ENCODE results near the gene P4HB.

P4HB gene

GRCh38 chr17:81859906-81860755 lies at the start of gene P4HB:
Gene P4HB, minus strand, starts transcription at chr17:81860535. Its CDS starts 64 bp downstream, at chr17:81860471.
- no peak for DNase-seq

DNA sequence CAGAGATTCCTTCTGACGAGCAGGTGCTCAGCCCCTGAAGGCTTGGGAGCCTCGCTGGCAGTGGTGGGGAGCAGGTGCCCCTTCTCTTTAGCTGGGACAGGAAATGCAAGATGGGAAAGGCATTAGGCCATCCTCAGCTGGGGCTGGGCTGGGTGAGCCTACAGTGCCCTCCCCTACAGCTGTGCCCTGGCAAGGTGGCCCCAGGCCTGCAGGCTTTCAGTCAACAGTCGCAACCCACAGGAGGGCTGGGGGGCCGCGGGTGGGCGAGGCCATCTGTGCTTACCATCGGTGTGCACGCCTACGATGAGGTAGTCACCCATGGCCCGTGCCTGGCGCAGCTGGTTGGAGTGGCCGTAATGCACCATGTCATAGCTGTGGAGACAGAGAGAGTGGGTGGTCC lies 48.9 kb upstream of the P4HB start:
- DNase-seq = no peak

- no peak for DNase-seq
Observed at GRCh38 chr17:81908793-81909192, 48.5 kb upstream of the P4HB start.

DNA sequence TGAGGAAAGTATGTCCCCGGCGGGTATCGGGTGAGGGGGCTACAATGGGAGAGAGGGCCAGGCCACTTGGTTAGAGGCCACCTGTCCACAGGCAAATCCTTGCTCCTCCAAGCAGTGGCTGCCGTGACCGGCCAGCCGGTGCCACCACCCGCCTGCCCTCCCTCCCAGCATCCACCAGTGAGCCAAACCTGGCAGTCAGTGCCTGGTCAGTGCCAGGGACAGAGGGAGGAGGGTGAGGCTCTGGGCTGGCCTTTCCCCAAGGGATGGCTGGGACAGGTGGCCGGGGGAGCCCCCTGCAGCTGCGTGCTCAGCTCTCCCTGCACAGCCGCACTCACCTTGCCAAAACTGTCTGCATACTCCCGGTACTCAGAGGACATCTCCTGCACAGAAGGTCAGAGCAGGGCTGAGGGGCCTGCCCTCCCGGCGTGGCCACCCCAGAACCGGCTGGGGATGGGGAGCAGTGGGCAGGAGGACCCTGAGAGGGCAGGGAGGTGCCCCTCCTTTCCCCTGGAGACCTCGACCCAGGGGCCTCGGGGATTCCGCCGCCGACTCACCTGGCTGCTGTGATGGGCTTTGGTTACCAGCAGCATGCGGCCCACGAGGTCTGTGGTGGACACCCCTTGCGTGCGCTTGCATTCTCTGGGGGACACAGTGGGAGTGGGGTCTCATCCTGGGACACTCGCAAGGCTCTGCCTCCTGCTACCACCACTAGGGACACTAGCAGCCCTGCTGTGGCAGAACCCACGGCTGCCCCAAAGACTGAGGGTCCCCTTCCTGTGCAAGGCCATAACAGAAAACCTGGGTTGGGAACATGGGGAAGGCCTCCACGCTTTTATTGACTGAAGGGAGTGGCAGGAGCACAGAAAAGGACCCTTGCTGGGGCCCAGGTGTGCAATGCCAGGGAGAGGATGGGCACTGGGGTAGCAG lies 47.1 kb upstream of the P4HB start:
- DNase-seq = no peak

- DNase-seq = no peak
Observed at GRCh38 chr17:81906476-81907218, 46.3 kb upstream of the P4HB start.

- no peak for DNase-seq
Observed at GRCh38 chr17:81905993-81906392, 45.7 kb upstream of the P4HB start.

DNA sequence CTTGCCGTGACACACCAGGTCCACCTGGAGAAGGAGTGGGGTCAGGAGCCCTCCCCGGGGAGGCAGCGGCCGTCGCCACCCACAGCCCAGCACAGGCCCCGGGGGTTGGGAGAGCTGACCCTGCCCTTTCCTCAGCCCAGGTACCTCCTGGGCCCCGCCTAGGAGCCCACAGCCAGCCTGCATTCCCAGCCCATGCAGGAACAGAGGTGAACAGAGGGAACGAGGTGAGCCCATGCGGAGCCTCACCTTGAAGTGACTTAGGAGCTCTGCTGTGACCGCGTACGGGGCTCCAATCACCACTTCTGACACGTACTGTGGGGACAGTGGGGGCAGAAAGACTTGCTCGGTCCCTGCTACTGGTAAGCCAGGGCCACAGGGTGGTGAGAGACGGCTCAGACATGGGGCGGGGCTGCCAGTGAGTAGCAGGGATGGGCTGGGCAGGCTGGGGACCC lies 45.1 kb upstream of the P4HB start:
- no peak for DNase-seq

DNA sequence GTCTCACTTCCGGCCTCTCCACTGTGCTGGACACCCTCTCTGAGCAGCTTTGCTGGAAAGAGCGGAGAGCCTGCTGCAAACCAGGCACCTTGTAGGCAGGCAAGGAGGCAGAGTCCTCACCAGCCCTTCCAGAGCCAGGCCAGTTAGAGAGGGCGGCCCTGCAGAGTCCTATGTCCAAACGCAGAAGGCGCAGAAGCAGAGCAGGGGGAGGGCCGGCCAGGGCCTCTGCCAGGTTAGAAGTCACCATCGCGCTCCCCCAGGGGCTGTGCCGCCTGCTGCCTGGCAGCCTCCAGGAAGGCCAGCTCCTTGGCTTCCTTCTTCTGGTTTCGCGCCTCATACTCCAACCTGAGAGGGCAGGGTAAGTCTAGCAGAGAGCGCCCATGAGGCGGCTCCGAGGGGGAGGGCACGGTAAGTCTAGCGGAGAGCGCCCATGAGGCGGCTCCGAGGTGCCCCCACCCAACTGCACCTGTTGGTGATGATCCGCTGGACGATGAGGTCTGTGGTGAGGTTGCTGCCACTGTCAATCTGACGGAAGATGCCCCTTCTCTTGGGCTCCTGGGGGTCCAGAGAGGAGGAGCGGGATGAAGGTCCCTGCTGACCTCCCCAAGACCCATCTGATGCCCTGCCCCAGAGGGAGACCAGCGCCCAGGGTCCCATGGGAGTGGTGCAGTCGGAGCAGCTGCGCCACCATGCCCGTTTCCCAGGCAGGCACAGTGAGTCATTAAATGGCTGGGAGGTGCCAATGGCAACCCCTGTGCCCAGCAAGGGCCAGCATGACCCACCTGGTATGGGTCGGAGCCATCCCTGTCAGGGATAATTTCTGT lies 44.5 kb upstream of the P4HB start:
- DNase-seq = no peak

DNA sequence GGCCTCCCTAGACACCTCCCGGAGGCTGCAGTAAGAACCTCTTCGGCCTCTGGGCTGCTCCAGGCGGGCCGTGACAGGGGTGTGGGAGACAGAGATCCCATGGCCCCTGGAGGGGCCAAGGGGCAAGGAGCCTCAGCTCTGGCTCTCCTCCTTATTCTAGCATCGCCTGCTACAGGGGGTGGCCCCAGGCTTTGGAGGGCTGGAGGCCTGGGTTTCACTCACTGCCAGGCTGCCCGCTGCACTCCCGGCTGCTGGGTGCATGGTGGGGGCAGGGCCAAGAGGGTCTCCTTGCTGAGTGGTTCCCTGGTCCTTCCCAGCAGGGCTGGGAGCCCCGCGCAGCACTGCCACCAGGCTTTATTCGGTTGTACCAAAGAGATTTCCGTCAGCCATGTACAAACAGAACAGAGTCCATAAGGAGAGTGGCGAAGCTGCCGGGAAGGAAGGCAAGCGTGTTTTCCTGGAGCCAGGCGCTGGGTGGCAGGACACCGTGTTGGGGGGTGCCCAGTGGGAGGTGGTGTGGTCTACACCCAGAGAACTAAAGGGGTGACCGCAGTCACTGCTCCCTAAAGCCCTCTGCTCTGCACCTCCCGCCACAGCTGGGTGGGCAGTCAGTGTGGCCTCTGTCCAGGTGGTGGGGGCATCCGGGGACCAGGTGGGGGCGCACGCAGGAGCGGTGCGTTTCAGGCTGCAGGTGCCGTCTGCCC lies 43.7 kb upstream of the P4HB start:
- no peak for DNase-seq

DNA sequence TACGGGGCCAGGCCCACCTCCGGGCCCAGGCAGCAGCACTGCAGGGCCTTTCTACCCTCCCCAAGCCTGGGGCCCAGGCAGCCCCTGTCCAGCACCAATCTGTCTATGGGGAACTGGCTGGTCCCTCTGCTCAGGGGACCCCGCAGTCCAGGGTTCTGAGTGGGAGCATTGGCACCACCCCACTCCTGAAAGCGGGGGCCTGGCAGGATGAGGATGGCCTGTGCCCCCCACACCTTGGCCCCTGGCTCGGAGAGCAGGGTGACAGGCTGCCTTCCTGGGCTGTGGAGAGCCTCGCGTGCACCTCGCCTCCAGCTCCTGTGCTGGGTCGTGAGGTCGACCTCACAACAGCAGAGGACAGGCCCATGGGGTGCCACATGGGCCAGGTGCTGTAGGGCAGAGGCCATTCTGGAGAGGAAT lies 43.1 kb upstream of the P4HB start:
- no peak for DNase-seq

DNA sequence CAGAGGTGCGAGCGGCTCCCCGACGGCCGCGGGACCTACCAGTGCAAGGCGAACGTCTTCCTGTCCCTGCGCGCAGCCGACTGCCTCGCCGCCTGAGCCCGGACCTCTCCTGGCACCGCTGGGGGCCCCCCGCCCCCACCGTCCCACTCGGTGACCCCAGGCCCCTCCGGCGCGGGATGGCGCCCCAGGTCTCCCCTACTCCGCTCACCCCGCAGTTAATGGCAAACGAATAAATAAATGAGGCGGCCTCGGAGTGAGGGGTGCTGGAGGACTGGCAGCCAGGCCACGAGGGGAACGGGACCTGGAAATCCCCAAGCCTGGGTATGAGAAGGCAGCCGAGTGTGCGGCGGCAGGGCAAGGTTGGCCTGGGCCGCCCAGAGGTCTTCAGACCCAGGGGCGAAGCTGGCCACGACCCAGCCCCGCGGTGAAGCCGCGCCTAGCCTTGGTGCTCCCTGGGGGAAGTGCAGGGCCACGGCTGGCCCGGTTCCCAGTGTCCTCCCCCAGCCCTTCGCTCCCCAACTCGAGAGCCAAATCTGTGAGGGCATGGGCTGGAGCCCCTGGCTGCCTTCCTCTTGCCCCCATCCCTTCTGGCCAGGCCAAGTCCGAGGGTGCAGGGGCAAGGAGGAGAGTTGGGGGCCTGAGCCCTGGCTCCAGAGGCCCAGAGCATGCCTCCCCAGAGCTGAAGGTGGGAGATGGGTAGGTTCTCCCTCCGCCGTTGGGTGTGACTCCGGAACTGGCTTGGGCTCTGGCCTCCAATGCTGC lies 42.5 kb upstream of the P4HB start:
- no peak for DNase-seq

GRCh38 chr17:81902023-81902652 lies 41.8 kb upstream of the P4HB start, which contains the start of gene NPB:
Gene NPB, plus strand, starts transcription at chr17:81902238. Its CDS starts 40 bp downstream, at chr17:81902278.
- no peak for DNase-seq

- no peak for DNase-seq
Observed at GRCh38 chr17:81901167-81902022, 41.1 kb upstream of the P4HB start.

DNA sequence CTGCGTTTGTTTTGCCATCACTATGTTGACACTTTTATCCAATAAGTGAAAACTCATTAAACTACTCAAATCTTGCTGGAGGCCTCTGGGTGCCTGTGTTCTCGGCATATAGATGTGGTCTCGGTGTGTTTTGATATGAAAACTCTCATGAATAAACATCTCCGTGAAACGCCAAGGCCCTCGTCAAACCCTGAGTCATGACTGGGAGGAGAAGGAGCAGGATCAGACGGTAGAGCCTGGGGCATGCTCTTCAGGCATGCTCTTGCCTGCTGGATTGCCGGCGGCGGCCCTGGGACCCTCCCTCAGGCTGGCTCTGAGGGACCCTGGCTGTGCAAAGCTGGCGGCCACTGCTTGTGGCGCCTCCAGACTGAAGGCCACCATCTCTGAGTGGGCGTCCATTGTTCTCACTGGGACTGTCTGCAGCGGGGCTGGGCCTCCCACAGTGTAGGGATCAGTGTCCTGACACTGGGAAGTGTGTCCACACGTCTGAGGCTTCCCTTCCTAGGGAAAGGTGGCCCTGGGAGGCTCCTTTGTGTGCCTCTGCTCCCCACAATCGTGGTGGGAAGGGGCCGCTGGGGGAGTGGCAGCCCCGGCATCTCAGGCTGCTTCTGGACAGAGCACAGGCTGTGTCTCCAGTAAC lies 40.0 kb upstream of the P4HB start:
- no peak for DNase-seq

DNA sequence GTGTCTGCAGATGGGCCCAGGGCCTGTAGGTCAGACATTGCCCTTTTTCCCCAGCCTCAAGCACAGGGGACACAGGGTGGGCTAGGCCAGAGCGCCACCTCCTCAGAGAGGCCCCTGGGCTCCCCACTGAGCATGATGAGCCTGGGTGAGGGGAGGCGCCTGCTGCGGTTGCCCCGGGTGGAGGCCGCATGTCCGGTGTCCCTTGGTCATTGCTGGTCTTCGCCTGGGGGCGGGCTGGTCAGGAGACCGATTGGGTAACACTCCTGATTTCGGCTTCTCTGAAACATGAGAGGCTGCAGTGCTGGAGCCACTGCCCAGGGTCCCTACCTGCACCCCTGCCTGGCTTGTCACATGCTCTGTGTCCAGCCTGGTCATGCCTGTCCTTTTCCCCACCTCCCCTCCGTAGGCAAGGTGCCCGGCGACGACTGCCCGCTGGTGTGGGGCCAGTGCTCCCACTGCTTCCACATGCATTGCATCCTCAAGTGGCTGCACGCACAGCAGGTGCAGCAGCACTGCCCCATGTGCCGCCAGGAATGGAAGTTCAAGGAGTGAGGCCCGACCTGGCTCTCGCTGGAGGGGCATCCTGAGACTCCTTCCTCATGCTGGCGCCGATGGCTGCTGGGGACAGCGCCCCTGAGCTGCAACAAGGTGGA lies 39.3 kb upstream of the P4HB start:
- no peak for DNase-seq

- no peak for DNase-seq
Observed at GRCh38 chr17:81898885-81899284, 38.5 kb upstream of the P4HB start.

DNA sequence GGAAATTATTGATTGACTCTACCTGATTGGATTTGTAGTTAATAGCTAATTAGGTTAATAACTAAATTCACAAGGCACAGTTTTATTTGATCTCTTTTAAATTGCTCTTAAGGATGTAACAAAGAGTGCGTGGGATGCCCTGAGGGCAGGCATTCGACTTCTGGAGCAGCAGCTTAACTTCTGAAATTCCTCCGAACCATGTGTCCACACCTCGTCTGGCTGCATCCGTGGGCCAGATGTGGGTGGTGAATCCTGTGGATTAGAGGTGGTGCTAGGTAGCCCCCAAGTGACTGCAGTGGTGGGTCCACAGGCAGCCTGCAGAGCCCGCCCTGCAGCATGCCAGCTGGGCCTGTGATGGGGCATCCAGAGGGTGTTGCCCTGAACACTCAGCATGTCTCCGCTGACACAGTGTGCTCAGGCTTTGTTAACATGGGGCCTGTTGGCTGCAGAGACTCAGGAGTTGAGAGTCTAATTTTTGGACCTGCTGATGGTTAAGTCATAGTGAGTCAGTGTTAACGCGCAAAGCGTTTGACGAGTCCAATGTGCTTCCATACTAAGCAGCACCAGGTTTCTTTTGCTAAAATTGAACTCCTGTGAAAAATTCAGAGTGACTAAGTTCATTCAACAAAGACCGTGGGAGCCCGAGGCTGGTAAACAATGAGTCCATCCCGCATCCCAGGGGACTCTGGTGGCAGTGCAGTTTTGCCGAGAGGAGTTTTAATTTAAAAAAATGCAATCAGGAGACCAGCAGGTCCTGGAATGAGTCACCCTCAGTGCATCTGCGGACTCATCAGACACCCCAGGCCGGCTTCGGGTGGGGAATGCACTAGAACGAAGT lies 37.9 kb upstream of the P4HB start:
- no peak for DNase-seq

Measured in activated effector memory CD4-positive, alpha-beta T cell treated with anti-CD3 and anti-CD28 coated beads, Interleukin-2, amount 50 U/mL, for 16 hours (primary cell).